Naive B cell (primary cell): Measurements from ENCODE around the gene SRP54. TPM values are rescaled to one million over a fixed set of nuclear protein-coding genes. Genes with fewer than 3 reads are reported as not detected.
"Not testable (repeated sequence)": the region's sequence is repeated elsewhere in the genome, so short reads cannot be mapped to it uniquely, and the experiment has no call there.

Experiments used
- ATAC-seq, 2 donors: fragments of 150-1000 bp; cut with Tn5 transposase; 2 replicates each; pipeline ENCODE4 v1.10.0; 2021; ENCODE audit warnings: low read depth in 2 of 2, mild to moderate bottlenecking in 2 of 2, moderate library complexity in 2 of 2
- DNase-seq: peaks from one replicate; pipeline ENCODE4 v3.0.0; 2022
- H3K27ac Mint-ChIP-seq, 6 donors: one replicate each; pipeline ENCODE4 v1.8.0; 2020 to 2022; ENCODE audit warnings: mild to moderate bottlenecking in 6 of 6, mixed read lengths in 6 of 6, moderate library complexity in 5 of 6, inconsistent platforms in 2 of 6
- H3K27me3 Mint-ChIP-seq, 3 donors: one replicate each; pipeline ENCODE4 v1.8.0; 2021 to 2022; ENCODE audit warnings: mixed read lengths in 3 of 3, mild to moderate bottlenecking in 1 of 3
- H3K36me3 Mint-ChIP-seq, 2 donors: one replicate each; pipeline ENCODE4 v1.8.0; 2020 to 2022; ENCODE audit warnings: mixed read lengths in 2 of 2, inconsistent platforms in 1 of 2, mild to moderate bottlenecking in 1 of 2
- H3K4me1 Mint-ChIP-seq, 3 donors: one replicate each; pipeline ENCODE4 v1.8.0; 2020 to 2022; ENCODE audit warnings: mixed read lengths in 3 of 3, inconsistent platforms in 1 of 3, mild to moderate bottlenecking in 1 of 3, moderate library complexity in 1 of 3
- H3K4me3 Mint-ChIP-seq, 8 donors: one replicate each; pipeline ENCODE4 v1.8.0; 2020 to 2022; ENCODE audit warnings: mild to moderate bottlenecking in 8 of 8, mixed read lengths in 8 of 8, moderate library complexity in 8 of 8, inconsistent platforms in 2 of 8
- H3K9me3 Mint-ChIP-seq, 7 donors: one replicate each; pipeline ENCODE4 v1.8.0; 2020 to 2022; ENCODE audit warnings: mixed read lengths in 7 of 7, mild to moderate bottlenecking in 5 of 7, inconsistent platforms in 2 of 7, moderate library complexity in 1 of 7
- polyA plus RNA-seq, 6 donors: library from polyadenylated mRNA; unstranded; fragments of 300-500 nt; fragmentation: Illumina TruSeq; gene quantifications; one replicate each; pipeline ENCODE4 v1.2.3, GENCODE V29; 2021; ENCODE audit warnings: low read depth in 6 of 6

Gene SRP54
- polyA plus RNA-seq, 6 donors from 2014 or later = 16.8 to 41.2 (median 29.3) TPM

- DNase-seq = no peak
- no peaks in the 10 kb centered on the region for H3K9me3 Mint-ChIP-seq
- H3K4me3 Mint-ChIP-seq = no peak overlapping the region
- no peak overlapping the region for H3K27ac Mint-ChIP-seq
- no peaks in the 10 kb centered on the region for H3K27me3 Mint-ChIP-seq
- H3K36me3 Mint-ChIP-seq = no peaks in the 10 kb centered on the region
- H3K4me1 Mint-ChIP-seq = peaks cover 7 to 36% (median 20%) of the 10 kb centered on the region in 3 donors
- no peak for ATAC-seq
Measured at GRCh38 chr14:34993426-34993825, 10.6 kb downstream of the SRP54 start.

- Mint-ChIP-seq H3K4me1 (peaks cover 2 to 26% (median 23%) of the 10 kb centered on the region in 3 donors), H3K4me3 (no peak overlapping the region), H3K36me3 (no peaks in the 10 kb centered on the region), H3K9me3 (no peaks in the 10 kb centered on the region), H3K27ac (peak overlapping the region; percentile 3 to 84 (median 34)), H3K27me3 (no peaks in the 10 kb centered on the region)
- DNase-seq (no peak), ATAC-seq (no peak)
Measured at GRCh38 chr14:34994668-34995067, 11.9 kb downstream of the SRP54 start.

GRCh38 chr14:34997762-34998161 is 15.0 kb downstream of the SRP54 start:
- Mint-ChIP-seq H3K4me1 (peaks cover 0 to 16% (median 15%) of the 10 kb centered on the region in 3 donors), H3K9me3 (no peaks in the 10 kb centered on the region), H3K4me3 (no peak overlapping the region), H3K27ac (peak overlapping the region in 1 of 6 donors; percentile 32), H3K36me3 (peaks cover 0 to 4% of the 10 kb centered on the region in 2 donors), H3K27me3 (no peaks in the 10 kb centered on the region)
- ATAC-seq = no peak
- no peak for DNase-seq

- no peak for ATAC-seq
- no peak for DNase-seq
- Mint-ChIP-seq H3K27ac (no peak overlapping the region), H3K4me1 (peaks cover 0 to 10% (median 10%) of the 10 kb centered on the region in 3 donors), H3K27me3 (no peaks in the 10 kb centered on the region), H3K9me3 (no peaks in the 10 kb centered on the region), H3K36me3 (peaks cover 0 to 4% of the 10 kb centered on the region in 2 donors), H3K4me3 (no peak overlapping the region)
Measured at GRCh38 chr14:34999500-34999899, 16.7 kb downstream of the SRP54 start.

- H3K4me1 Mint-ChIP-seq = peaks cover 0 to 4% (median 0%) of the 10 kb centered on the region in 3 donors
- H3K27ac Mint-ChIP-seq = peak overlapping the region in 1 of 6 donors; percentile 72
- ATAC-seq (no peak), DNase-seq (no peak)
- no peak overlapping the region for H3K4me3 Mint-ChIP-seq
- no peaks in the 10 kb centered on the region for H3K9me3 Mint-ChIP-seq
- H3K27me3 Mint-ChIP-seq = no peaks in the 10 kb centered on the region
- peaks cover 0 to 4% of the 10 kb centered on the region in 2 donors for H3K36me3 Mint-ChIP-seq
Measured at GRCh38 chr14:35001621-35002020, 18.8 kb downstream of the SRP54 start.

- H3K9me3 Mint-ChIP-seq = no peaks in the 10 kb centered on the region
- H3K4me1 Mint-ChIP-seq = no peaks in the 10 kb centered on the region
- ATAC-seq (no peak), DNase-seq (no peak)
- peaks cover 0 to 8% of the 10 kb centered on the region in 2 donors for H3K36me3 Mint-ChIP-seq
- no peak overlapping the region for H3K4me3 Mint-ChIP-seq
- H3K27ac Mint-ChIP-seq = peak overlapping the region in 1 of 6 donors; percentile 77
- H3K27me3 Mint-ChIP-seq = no peaks in the 10 kb centered on the region
Measured at GRCh38 chr14:35004839-35005238, 22.0 kb downstream of the SRP54 start.

- H3K36me3 Mint-ChIP-seq = peaks cover 26 to 54% of the 10 kb centered on the region in 2 donors
- ATAC-seq = no peak
- H3K9me3 Mint-ChIP-seq = no peaks in the 10 kb centered on the region
- H3K27ac Mint-ChIP-seq = peak overlapping the region in 2 of 6 donors; percentile 56 to 64
- peaks cover 0 to 4% (median 0%) of the 10 kb centered on the region in 3 donors for H3K4me1 Mint-ChIP-seq
- no peaks in the 10 kb centered on the region for H3K27me3 Mint-ChIP-seq
- H3K4me3 Mint-ChIP-seq = no peak overlapping the region
- no peak for DNase-seq
Measured at GRCh38 chr14:35016568-35016967, 33.8 kb downstream of the SRP54 start.

GRCh38 chr14:35020713-35021112 is 37.9 kb downstream of the SRP54 start:
- H3K4me3 Mint-ChIP-seq = no peak overlapping the region
- DNase-seq = no peak
- peaks cover 36 to 57% of the 10 kb centered on the region in 2 donors for H3K36me3 Mint-ChIP-seq
- no peak for ATAC-seq
- peaks cover 0 to 4% (median 0%) of the 10 kb centered on the region in 3 donors for H3K4me1 Mint-ChIP-seq
- H3K27ac Mint-ChIP-seq = peak overlapping the region in 1 of 6 donors; percentile 51
- H3K9me3 Mint-ChIP-seq = no peaks in the 10 kb centered on the region
- H3K27me3 Mint-ChIP-seq = no peaks in the 10 kb centered on the region

- Mint-ChIP-seq H3K4me1 (no peaks in the 10 kb centered on the region), H3K36me3 (peaks cover 17 to 28% of the 10 kb centered on the region in 2 donors), H3K27ac (peak overlapping the region in 1 of 6 donors; percentile 32), H3K9me3 (peaks cover 0 to 10% (median 4%) of the 10 kb centered on the region in 7 donors), H3K4me3 (no peak overlapping the region), H3K27me3 (no peaks in the 10 kb centered on the region)
- no peak for DNase-seq
- ATAC-seq = no peak
Measured at GRCh38 chr14:35028435-35028834, 45.6 kb downstream of the SRP54 start.

GRCh38 chr14:35032562-35032961 is 49.8 kb downstream of the SRP54 start:
- no peak for DNase-seq
- H3K9me3 Mint-ChIP-seq = peaks cover 6 to 35% (median 25%) of the 10 kb centered on the region in 7 donors
- no peak for ATAC-seq
- H3K4me3 Mint-ChIP-seq = no peak overlapping the region
- H3K27me3 Mint-ChIP-seq = no peaks in the 10 kb centered on the region
- H3K4me1 Mint-ChIP-seq = no peaks in the 10 kb centered on the region
- peaks cover 16 to 32% of the 10 kb centered on the region in 2 donors for H3K36me3 Mint-ChIP-seq
- H3K27ac Mint-ChIP-seq = no peak overlapping the region

- DNase-seq = no peak
- Mint-ChIP-seq H3K9me3 (peaks cover 6 to 35% (median 25%) of the 10 kb centered on the region in 7 donors), H3K27me3 (no peaks in the 10 kb centered on the region), H3K36me3 (peaks cover 9 to 21% of the 10 kb centered on the region in 2 donors), H3K4me1 (no peaks in the 10 kb centered on the region), H3K27ac (no peak overlapping the region), H3K4me3 (no peak overlapping the region)
- ATAC-seq = no peak
Measured at GRCh38 chr14:35034440-35034833, 51.6 kb downstream of the SRP54 start.

- ATAC-seq, H3K27ac Mint-ChIP-seq: not testable (repeated sequence)
- peaks cover 8 to 19% of the 10 kb centered on the region in 2 donors for H3K36me3 Mint-ChIP-seq
Measured at GRCh38 chr14:35034944-35035554, 52.3 kb downstream of the SRP54 start.

GRCh38 chr14:35038312-35038711 is 55.5 kb downstream of the SRP54 start:
- peaks cover 7 to 16% of the 10 kb centered on the region in 2 donors for H3K36me3 Mint-ChIP-seq
- not testable (repeated sequence) for DNase-seq, H3K4me1 Mint-ChIP-seq, ATAC-seq, H3K27ac Mint-ChIP-seq, H3K4me3 Mint-ChIP-seq, H3K27me3 Mint-ChIP-seq
- H3K9me3 Mint-ChIP-seq = peaks cover 5 to 30% (median 22%) of the 10 kb centered on the region in 7 donors

More at GRCh38 chr14:35034944-35035554, 52.3 kb downstream of the SRP54 start:
- DNase-seq, H3K4me3 Mint-ChIP-seq, H3K4me1 Mint-ChIP-seq, H3K27me3 Mint-ChIP-seq: not testable (repeated sequence)
- H3K9me3 Mint-ChIP-seq = peaks cover 6 to 35% (median 25%) of the 10 kb centered on the region in 7 donors

GRCh38 chr14:35042632-35043031 is 59.8 kb downstream of the SRP54 start:
- Mint-ChIP-seq H3K4me3 (no peak overlapping the region), H3K4me1 (peaks cover 10 to 18% (median 11%) of the 10 kb centered on the region in 3 donors), H3K36me3 (no peaks in the 10 kb centered on the region), H3K27ac (peak overlapping the region in 5 of 6 donors; percentile 12 to 86 (median 76)), H3K27me3 (no peaks in the 10 kb centered on the region), H3K9me3 (no peaks in the 10 kb centered on the region)
- ATAC-seq = no peak
- no peak for DNase-seq
